ENCODE results near the gene ATPAF2. TPM values are rescaled to one million over a fixed set of nuclear protein-coding genes. Genes with fewer than 3 reads are reported as not detected.

Gene ATPAF2
- total RNA-seq, 1 donor from 2014 or later, result 21.3 TPM

- DNase-seq, result peak; percentile 41
These were observed 730 bp upstream of the ATPAF2 start for GRCh38 chr17:18039535-18040260.

- DNase-seq, result no peak
These were observed 668 bp downstream of the ATPAF2 start for GRCh38 chr17:18038149-18038850.

- no peak for DNase-seq
These were observed 1.5 kb downstream of the ATPAF2 start for GRCh38 chr17:18037486-18037885.

- DNase-seq, result no peak
These were observed 3.3 kb downstream of the ATPAF2 start for GRCh38 chr17:18035704-18036103.

GRCh38 chr17:18033442-18034099, 5.4 kb downstream of the ATPAF2 start:
- DNase-seq, result peak; percentile 92

- peak; percentile 87 for DNase-seq
These were observed 7.0 kb downstream of the ATPAF2 start for GRCh38 chr17:18031955-18032354.

- DNase-seq, result no peak
These were observed 9.9 kb downstream of the ATPAF2 start for GRCh38 chr17:18028952-18029540.

- no peak for DNase-seq
These were observed 10.6 kb downstream of the ATPAF2 start for GRCh38 chr17:18028114-18028951.

- no peak for DNase-seq
These were observed 11.7 kb downstream of the ATPAF2 start for GRCh38 chr17:18027280-18027679.

- peak; percentile 77 for DNase-seq
These were observed 12.8 kb downstream of the ATPAF2 start for GRCh38 chr17:18025945-18026776.

GRCh38 chr17:18025241-18025944, 13.6 kb downstream of the ATPAF2 start:
- DNase-seq, result peak; percentile 63

GRCh38 chr17:18021372-18021771, 17.6 kb downstream of the ATPAF2 start:
- no peak for DNase-seq

- no peak for DNase-seq
These were observed 18.0 kb downstream of the ATPAF2 start for GRCh38 chr17:18020971-18021370.

- no peak for DNase-seq
These were observed 19.2 kb downstream of the ATPAF2 start for GRCh38 chr17:18019838-18020154.

- DNase-seq, result no peak
These were observed 20.5 kb downstream of the ATPAF2 start for GRCh38 chr17:18018411-18018921.

GRCh38 chr17:18017958-18018357, 21.0 kb downstream of the ATPAF2 start:
- no peak for DNase-seq

- DNase-seq, result no peak
These were observed 22.5 kb downstream of the ATPAF2 start for GRCh38 chr17:18016426-18016825.

GRCh38 chr17:18015593-18015992, 23.4 kb downstream of the ATPAF2 start:
- DNase-seq, result no peak

- DNase-seq, result no peak
These were observed 25.0 kb downstream of the ATPAF2 start for GRCh38 chr17:18014006-18014405.

GRCh38 chr17:18011286-18011685, 27.7 kb downstream of the ATPAF2 start:
- DNase-seq, result no peak
